Neuronal stem cell (in vitro differentiated cells): ENCODE results near the gene IGF1R.
A peak's percentile ranks its signal among the peaks of the same experiment; 100 is the strongest.

Experiments
- DNase-seq: peaks from one replicate; pipeline ENCODE4 v3.0.0-alpha.2; 2013; ENCODE audit warnings: low spot score
- H2AFZ ChIP-seq: one replicate; pipeline ENCODE4 v1.6.1; 2013; ENCODE audit warnings: mild to moderate bottlenecking, low read length, inconsistent platforms
- H2AK5ac ChIP-seq: 2 replicates; pipeline ENCODE4 v1.6.1; 2013; ENCODE audit warnings: low read depth, mild to moderate bottlenecking, inconsistent platforms, low read length, moderate library complexity, mixed read lengths
- H2BK120ac ChIP-seq: 2 replicates; pipeline ENCODE4 v1.6.1; 2013; ENCODE audit warnings: low read depth, mild to moderate bottlenecking, inconsistent platforms, low read length, moderate library complexity, mixed read lengths
- H2BK12ac ChIP-seq: one replicate; pipeline ENCODE4 v1.6.1; 2013; ENCODE audit warnings: low read length, inconsistent platforms
- H2BK15ac ChIP-seq: 2 replicates; pipeline ENCODE4 v1.6.1; 2013; ENCODE audit warnings: mild to moderate bottlenecking, low read length, inconsistent platforms, mixed read lengths
- H2BK5ac ChIP-seq: one replicate; pipeline ENCODE4 v1.6.1; 2013; ENCODE audit warnings: inconsistent platforms, mild to moderate bottlenecking, low read length, moderate library complexity
- H3K14ac ChIP-seq: one replicate; pipeline ENCODE4 v1.6.1; 2013; ENCODE audit warnings: low read length, inconsistent platforms
- H3K18ac ChIP-seq: 2 replicates; pipeline ENCODE4 v1.6.1; 2013; ENCODE audit warnings: low read length, inconsistent platforms
- H3K23ac ChIP-seq: 2 replicates; pipeline ENCODE4 v1.6.1; 2013; ENCODE audit warnings: low read depth, mild to moderate bottlenecking, mixed read lengths, low read length, inconsistent platforms; ENCODE audit not compliant: poor library complexity
- H3K27ac ChIP-seq: replicated peaks from 3 replicates; pipeline ENCODE4 v1.5.1; 2013; ENCODE audit warnings: low read length, inconsistent platforms
- H3K27me3 ChIP-seq, 3 experiments: 2 replicates each; pipeline ENCODE4 v1.6.1; 2013; ENCODE audit warnings: low read length in 3 of 3, mild to moderate bottlenecking in 2 of 3, inconsistent platforms in 1 of 3, low read depth in 1 of 3, mixed read lengths in 1 of 3, moderate library complexity in 1 of 3; ENCODE audit not compliant: control insufficient read depth in 3 of 3, insufficient read depth in 3 of 3
- H3K36me3 ChIP-seq, 2 donors: replicated peaks in 1 of 2; 2 replicates each; pipeline ENCODE4 v1.6.1; 2013; ENCODE audit warnings: low read length in 2 of 2; ENCODE audit not compliant: control insufficient read depth in 2 of 2, insufficient read depth in 2 of 2
- H3K4ac ChIP-seq: 2 replicates; pipeline ENCODE4 v1.6.1; 2013; ENCODE audit warnings: inconsistent platforms, mild to moderate bottlenecking, low read length, moderate library complexity
- H3K4me1 ChIP-seq, 2 donors: 1 replicate in 1 of 2; 2 replicates in 1 of 2; pipeline ENCODE4 v1.6.1; 2013; ENCODE audit warnings: low read length in 2 of 2, low read depth in 1 of 2; ENCODE audit not compliant: control insufficient read depth in 2 of 2, insufficient read depth in 1 of 2
- H3K4me2 ChIP-seq: one replicate; pipeline ENCODE4 v1.6.1; 2013; ENCODE audit warnings: mild to moderate bottlenecking, low read length, inconsistent platforms; ENCODE audit not compliant: insufficient read depth, poor library complexity, severe bottlenecking
- H3K4me3 ChIP-seq, 2 donors: 2 replicates each; pipeline ENCODE4 v1.5.1; 2013; ENCODE audit warnings: low read length in 2 of 2, mild to moderate bottlenecking in 2 of 2, inconsistent platforms in 1 of 2, moderate library complexity in 1 of 2
- H3K79me1 ChIP-seq: one replicate; pipeline ENCODE4 v1.6.1; 2013; ENCODE audit warnings: low read depth, mild to moderate bottlenecking, inconsistent platforms, low read length, moderate library complexity
- H3K9ac ChIP-seq: one replicate; pipeline ENCODE4 v1.6.1; 2013; ENCODE audit warnings: mild to moderate bottlenecking, low read depth, low read length, inconsistent platforms; ENCODE audit not compliant: poor library complexity
- H3K9me3 ChIP-seq, 2 donors: replicated peaks in 1 of 2; 2 replicates each; pipeline versions ENCODE3 to v1.6.1; 2013; ENCODE audit warnings: low read length in 2 of 2, mild to moderate bottlenecking in 2 of 2, inconsistent platforms in 1 of 2, low read depth in 1 of 2, mixed read lengths in 1 of 2, moderate library complexity in 1 of 2; ENCODE audit not compliant: control insufficient read depth in 2 of 2, insufficient read depth in 1 of 2
- H4K8ac ChIP-seq: one replicate; pipeline ENCODE4 v1.6.1; 2013; ENCODE audit warnings: low read depth, mild to moderate bottlenecking, inconsistent platforms, low read length, moderate library complexity
- H4K91ac ChIP-seq: one replicate; pipeline ENCODE4 v1.6.1; 2013; ENCODE audit warnings: low read length, low read depth, mild to moderate bottlenecking, inconsistent platforms; ENCODE audit not compliant: poor library complexity
- WGBS, 2 donors: extraction: QIAGEN DNeasy Blood & Tissue Kit; methylation state at CpG; one replicate each; pipeline ENCODE4 v1.1.7; 2013; ENCODE audit warnings: missing lambda C conversion rate in 2 of 2, mixed read lengths in 1 of 2; ENCODE audit not compliant: insufficient read length in 2 of 2, insufficient replicate concordance in 1 of 2; ENCODE audit errors: extremely low coverage in 2 of 2; 5-methylcytosine and 5-hydroxymethylcytosine counted together

The IGF1R gene

DNA sequence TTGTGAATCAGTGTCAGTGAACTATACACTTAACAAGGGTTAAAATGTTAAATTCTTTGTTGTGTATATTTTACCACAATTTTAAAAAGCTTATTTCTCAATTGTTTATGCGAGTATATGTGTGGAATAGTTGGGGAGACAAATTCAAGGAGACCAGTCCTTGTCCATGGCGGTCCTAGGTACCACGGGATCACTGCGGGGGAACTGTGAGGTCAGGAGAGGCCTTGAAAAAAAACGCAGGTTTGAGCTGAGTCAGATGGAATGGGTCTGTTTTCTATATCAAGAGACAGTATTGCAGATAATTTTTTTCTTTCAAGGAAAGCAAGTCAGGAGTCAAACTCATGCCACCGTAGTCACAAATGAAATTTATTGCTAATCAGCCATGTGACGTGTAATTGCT, 18.5 kb downstream of the IGF1R start:
- peaks cover 2 to 30% of the 10 kb centered on the region in 2 donors for H3K36me3 ChIP-seq
- no peak overlapping the region for H3K4me2 ChIP-seq
- peaks cover 0 to 6% of the 10 kb centered on the region in 2 donors for H3K9me3 ChIP-seq
- no peak overlapping the region for H3K4ac ChIP-seq
- H3K18ac ChIP-seq: no peak overlapping the region
- no peak overlapping the region for H3K4me3 ChIP-seq
- no peak overlapping the region for H2BK12ac ChIP-seq
- H3K14ac ChIP-seq: no peak overlapping the region
- H3K27me3 ChIP-seq: no peaks in the 10 kb centered on the region
- no peak overlapping the region for H3K27ac ChIP-seq
- no peak overlapping the region for H2AK5ac ChIP-seq
- H3K9ac ChIP-seq: no peak overlapping the region
- H2BK15ac ChIP-seq: no peak overlapping the region
- no peak for DNase-seq
- no peak overlapping the region for H2BK5ac ChIP-seq
- peaks cover 15% of the 10 kb centered on the region for H3K79me1 ChIP-seq
- no peak overlapping the region for H2AFZ ChIP-seq
- no peak overlapping the region for H3K23ac ChIP-seq
- H2BK120ac ChIP-seq: no peak overlapping the region
- no peak overlapping the region for H4K8ac ChIP-seq
- peaks cover 35 to 38% of the 10 kb centered on the region in 2 donors for H3K4me1 ChIP-seq
- no CpG with 5 or more reads among the region's 7 CpGs for WGBS, 2 donors
- H4K91ac ChIP-seq: no peak overlapping the region

- Histone ChIP-seq H3K4me1 (peaks cover 37 to 38% of the 10 kb centered on the region in 2 donors), H2BK12ac (no peak overlapping the region), H4K91ac (no peak overlapping the region), H3K27ac (no peak overlapping the region), H3K23ac (no peak overlapping the region), H3K9me3 (peaks cover 0 to 6% of the 10 kb centered on the region in 2 donors), H2BK15ac (no peak overlapping the region), H4K8ac (no peak overlapping the region), H3K18ac (no peak overlapping the region), H3K9ac (no peak overlapping the region), H3K4me2 (no peak overlapping the region), H3K4ac (no peak overlapping the region), H3K27me3 (no peaks in the 10 kb centered on the region), H2BK120ac (no peak overlapping the region), H2BK5ac (no peak overlapping the region), H2AFZ (no peak overlapping the region), H3K4me3 (no peak overlapping the region), H3K14ac (no peak overlapping the region), H2AK5ac (no peak overlapping the region), H3K79me1 (peaks cover 12% of the 10 kb centered on the region), H3K36me3 (peaks cover 2 to 34% of the 10 kb centered on the region in 2 donors)
- no peak for DNase-seq
- WGBS, 2 donors: no CpG with 5 or more reads among the region's 13 CpGs
Observed at GRCh38 chr15:98667521-98668179, 19.3 kb downstream of the IGF1R start.

DNA sequence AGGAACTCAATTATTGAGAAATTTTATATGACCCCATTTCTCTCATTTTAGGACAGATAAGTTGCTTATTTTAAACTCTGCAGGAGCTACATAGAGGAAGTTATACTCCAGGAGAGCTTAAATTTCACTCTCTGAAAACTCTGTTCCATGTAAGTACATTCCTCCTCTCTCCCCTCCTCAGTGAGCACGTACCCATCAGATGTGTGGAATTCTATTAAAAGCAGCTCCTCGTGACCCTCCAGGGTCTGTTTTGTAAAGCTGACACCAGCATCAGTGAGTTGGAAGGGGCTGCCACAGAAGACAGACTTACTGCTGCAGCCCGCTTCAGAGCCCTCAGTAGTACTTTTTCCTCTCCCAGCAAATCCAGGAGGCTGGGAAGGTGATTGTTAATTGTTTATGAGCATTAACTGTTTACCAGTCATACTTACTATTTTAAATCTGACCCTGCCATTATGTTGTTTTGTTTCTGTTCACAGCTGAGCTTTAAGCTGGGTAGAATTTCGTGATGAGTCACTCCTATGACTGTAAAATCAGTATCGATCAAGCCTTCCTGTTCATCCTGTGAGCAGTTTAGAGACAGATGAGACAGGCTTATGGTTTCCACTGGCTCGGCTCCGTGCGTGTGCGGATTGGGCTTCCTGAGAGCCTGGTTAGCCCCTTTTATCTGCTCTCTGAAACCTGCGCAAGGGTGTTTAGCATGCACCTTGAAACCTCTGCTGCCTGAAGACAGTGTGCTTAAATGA, 20.4 kb downstream of the IGF1R start:
- Histone ChIP-seq H3K14ac (no peak overlapping the region), H3K4ac (no peak overlapping the region), H3K4me1 (peaks cover 37 to 43% of the 10 kb centered on the region in 2 donors), H3K27ac (no peak overlapping the region), H3K18ac (no peak overlapping the region), H3K9ac (no peak overlapping the region), H2BK120ac (no peak overlapping the region), H4K91ac (no peak overlapping the region), H3K79me1 (peaks cover 7% of the 10 kb centered on the region), H4K8ac (no peak overlapping the region), H2AK5ac (no peak overlapping the region), H3K27me3 (no peaks in the 10 kb centered on the region), H3K36me3 (peaks cover 2 to 34% of the 10 kb centered on the region in 2 donors), H2BK12ac (no peak overlapping the region), H3K4me3 (no peak overlapping the region), H2AFZ (no peak overlapping the region), H3K4me2 (no peak overlapping the region), H3K9me3 (peaks cover 0 to 6% of the 10 kb centered on the region in 2 donors), H3K23ac (no peak overlapping the region), H2BK5ac (no peak overlapping the region), H2BK15ac (no peak overlapping the region)
- DNase-seq: no peak
- WGBS, 2 donors: no CpG with 5 or more reads among the region's 10 CpGs

- no peak overlapping the region for H4K8ac ChIP-seq
- H2BK15ac ChIP-seq: no peak overlapping the region
- H3K27ac ChIP-seq: no peak overlapping the region
- H2AK5ac ChIP-seq: peak overlapping the region; percentile 27
- no peak for DNase-seq
- H3K23ac ChIP-seq: no peak overlapping the region
- H3K9me3 ChIP-seq: peaks cover 0 to 6% of the 10 kb centered on the region in 2 donors
- peaks cover 37 to 43% of the 10 kb centered on the region in 2 donors for H3K4me1 ChIP-seq
- no peak overlapping the region for H3K4me3 ChIP-seq
- H3K9ac ChIP-seq: no peak overlapping the region
- no peak overlapping the region for H2BK120ac ChIP-seq
- no CpG with 5 or more reads among the region's 7 CpGs for WGBS, 2 donors
- no peak overlapping the region for H3K4ac ChIP-seq
- H4K91ac ChIP-seq: no peak overlapping the region
- no peaks in the 10 kb centered on the region for H3K27me3 ChIP-seq
- H3K79me1 ChIP-seq: peaks cover 7% of the 10 kb centered on the region
- H2BK12ac ChIP-seq: no peak overlapping the region
- H3K36me3 ChIP-seq: peaks cover 2 to 34% of the 10 kb centered on the region in 2 donors
- H2AFZ ChIP-seq: no peak overlapping the region
- H3K4me2 ChIP-seq: no peak overlapping the region
- peak overlapping the region; percentile 6 for H3K18ac ChIP-seq
- no peak overlapping the region for H2BK5ac ChIP-seq
- H3K14ac ChIP-seq: peak overlapping the region; percentile 48
Observed at GRCh38 chr15:98669638-98670037, 21.3 kb downstream of the IGF1R start.
